Nucleus accumbens (tissue), 56 donors: ENCODE results near the gene SLC8B1.
A peak's percentile ranks its signal among the peaks of the same experiment; 100 is the strongest.

Experiments used
- DNase-seq, 56 donors: peaks; one replicate each; lab custom pipeline; 2025; lab: John Stamatoyannopoulos, UW

SLC8B1 gene

GRCh38 chr12:113334786-113335539, at the start of gene SLC8B1:
Gene SLC8B1, minus strand, starts transcription at chr12:113335109. Its CDS starts 2,231 bp downstream, at chr12:113332878.
- peak in 55 of 56 donors; percentile 24 to 93 (median 78) for DNase-seq

- no peak for DNase-seq
These were observed 47.3 kb upstream of the SLC8B1 start for GRCh38 chr12:113382206-113382605.

GRCh38 chr12:113381220-113381619, 46.3 kb upstream of the SLC8B1 start:
- DNase-seq = peak in 8 of 56 donors; percentile 4 to 53 (median 24)

- DNase-seq = no peak
These were observed 43.4 kb upstream of the SLC8B1 start for GRCh38 chr12:113378291-113378690.

GRCh38 chr12:113374823-113375428, 40.0 kb upstream of the SLC8B1 start:
- no peak for DNase-seq

- DNase-seq = peak in 1 of 56 donors; percentile 12
These were observed 39.1 kb upstream of the SLC8B1 start for GRCh38 chr12:113373969-113374368.

- DNase-seq = no peak
These were observed 38.5 kb upstream of the SLC8B1 start for GRCh38 chr12:113373440-113373839.

- no peak for DNase-seq
These were observed 37.5 kb upstream of the SLC8B1 start for GRCh38 chr12:113372371-113372770.

GRCh38 chr12:113371808-113372207, 36.9 kb upstream of the SLC8B1 start:
- no peak for DNase-seq

GRCh38 chr12:113370923-113371682, 36.2 kb upstream of the SLC8B1 start:
- DNase-seq = no peak

- DNase-seq = peak in 4 of 56 donors; percentile 12 to 29 (median 15)
These were observed 34.6 kb upstream of the SLC8B1 start for GRCh38 chr12:113369391-113369985.

GRCh38 chr12:113368331-113368730, 33.4 kb upstream of the SLC8B1 start:
- DNase-seq = peak in 1 of 56 donors; percentile 14

GRCh38 chr12:113366827-113367226, 31.9 kb upstream of the SLC8B1 start:
- DNase-seq = no peak

- DNase-seq = no peak
These were observed 30.9 kb upstream of the SLC8B1 start for GRCh38 chr12:113365639-113366395.

- DNase-seq = no peak
These were observed 29.8 kb upstream of the SLC8B1 start for GRCh38 chr12:113364698-113365097.

- DNase-seq = no peak
These were observed 26.9 kb upstream of the SLC8B1 start for GRCh38 chr12:113361574-113362370.

- peak in 1 of 56 donors; percentile 33 for DNase-seq
These were observed 25.2 kb upstream of the SLC8B1 start for GRCh38 chr12:113359939-113360748.
